ENCODE results near the gene RNF138. TPM values are rescaled to one million over a fixed set of nuclear protein-coding genes. Genes with fewer than 3 reads are reported as not detected.

RNF138 gene
- total and polyA plus RNA-seq, 10 of the 15 experiments (the other 5 are each of a cell fraction or from before 2014, with no cell fraction given): 24.2 to 75.2 (median 40.1) TPM

GRCh38 chr18:32093102-32093511 lies 1.4 kb downstream of the RNF138 start:
- H2AFZ ChIP-seq (ENCODE audit: control insufficient read depth, low read depth, low read length): no peak overlapping the region
- CTCF ChIA-PET: no interaction called here
- TF ChIP-seq IRF4 (IDR thresholded peaks at IDR 0.05; ENCODE audit: low read depth, low read length) (no peak), SIN3A (IDR thresholded peaks at IDR 0.05; ENCODE audit: low read depth, low read length) (no peak), PML (IDR thresholded peaks at IDR 0.05; ENCODE audit: low read length) (no peak), IKZF2 (IDR thresholded peaks at IDR 0.05) (no peak), SMAD5 (IDR thresholded peaks at IDR 0.05; ENCODE audit: low read depth) (no peak), ATF3 (IDR thresholded peaks at IDR 0.05; ENCODE audit: borderline replicate concordance, extremely low read depth, low read depth, low read length) (no peak), CHD1 (IDR thresholded peaks at IDR 0.05; ENCODE audit: low read depth, low read length) (no peak), KLF5 (IDR thresholded peaks at IDR 0.05; ENCODE audit: partially characterized antibody) (no peak), YY1 (IDR thresholded peaks at IDR 0.05; ENCODE audit: low read depth, low read length) (no peak), TCF7 (IDR thresholded peaks at IDR 0.05; ENCODE audit: borderline replicate concordance) (no peak), RB1 (IDR thresholded peaks at IDR 0.05; ENCODE audit: borderline replicate concordance) (no peak), EGR1 (IDR thresholded peaks at IDR 0.05; ENCODE audit: borderline replicate concordance in 1 of 2, low read depth in 2 of 2, low read length in 2 of 2) (no peak), E2F4 (IDR thresholded peaks at IDR 0.05; ENCODE audit: low read depth, low read length) (no peak), NBN (IDR thresholded peaks at IDR 0.05) (no peak), TCF12 (IDR thresholded peaks at IDR 0.05; ENCODE audit: low read depth, low read length) (no peak), MTA3 (IDR thresholded peaks at IDR 0.05; ENCODE audit: borderline replicate concordance, low read length) (no peak), IKZF1 (conservative IDR thresholded peaks at IDR 0.05) (peak; percentile 65), POLR2AphosphoS5 (IDR thresholded peaks at IDR 0.05; ENCODE audit: low read length) (no peak), ASH2L (IDR thresholded peaks at IDR 0.05; ENCODE audit: borderline replicate concordance, low read depth) (0 out of 2 replicates have a peak, but pooled peaks have one; percentile 28), RAD51 (IDR thresholded peaks at IDR 0.05) (no peak), NFXL1 (IDR thresholded peaks at IDR 0.05; ENCODE audit: borderline replicate concordance) (no peak), HDAC2 (IDR thresholded peaks at IDR 0.05) (no peak), POLR2A (IDR thresholded peaks at IDR 0.05; ENCODE audit: low read depth, low read length) (no peak), ZBTB4 (CRISPR knock-in tag; IDR thresholded peaks at IDR 0.05) (no peak)

More at GRCh38 chr18:32093102-32093511, 1.4 kb downstream of the RNF138 start:
- peak overlapping the region; percentile 86 for H3K9ac ChIP-seq (ENCODE audit: control insufficient read depth, insufficient read depth, low read length)
- DNase-seq (ENCODE audit: low read depth, low spot score) (no peak), FAIRE-seq (no peak), ATAC-seq (peak; percentile 37)
- ChIA-PET SMC1A (ENCODE audit: uncharacterized antibody, unreplicated experiment) (no interaction called here), POLR2A (interaction anchor here (0.6 to 1.0 kb wide), 2 partner anchors 13 to 14 kb away, joined by 4 to 6 read pairs; no protein-coding TSS in a partner anchor), RAD21 (ENCODE audit: unreplicated experiment) (interaction anchor here (1.0 kb wide), 1 partner anchor 65 kb away, joined by 3 read pairs; no protein-coding TSS in a partner anchor)
- H3K4me2 ChIP-seq (ENCODE audit: control insufficient read depth, insufficient read depth): peak overlapping the region; percentile 74; the same call in 1 of the 2 replicates
- no TSS peak for BruUV-seq (replicated peaks)
- peaks cover 0 to 6% of the 10 kb centered on the region in 2 experiments; a peak in 1 of 4 replicates for H3K36me3 ChIP-seq (ENCODE audit: control insufficient read depth in 2 of 2, insufficient read depth in 2 of 2, low read length in 1 of 2)
- H3K4me1 ChIP-seq (ENCODE audit: control insufficient read depth, insufficient read depth, low read length): no peaks in the 10 kb centered on the region; the same call in 1 of the 2 replicates
- intact Hi-C loops (cut with micrococcal nuclease; ENCODE audit: unreplicated experiment): loop anchor here (2.0 kb wide), 2 partner anchors 74 to 150 kb away; partner anchors contain the start of genes RNF125 and TRAPPC8
- H3K4me3 ChIP-seq: peak overlapping the region; percentile 86
- no peaks in the 10 kb centered on the region for H3K27me3 ChIP-seq (replicated peaks in 1 of 2; ENCODE audit: control insufficient read depth in 2 of 2, insufficient read depth in 2 of 2, low read length in 1 of 2)
- in situ Hi-C loops (cut with MboI): no loop called here
- H3K9me3 ChIP-seq (replicated peaks; ENCODE audit: control insufficient read depth, insufficient read depth, low read length): no peaks in the 10 kb centered on the region
- H3K79me2 ChIP-seq (ENCODE audit: control insufficient read depth, insufficient read depth, low read length): peaks cover 56% of the 10 kb centered on the region
- H4K20me1 ChIP-seq (ENCODE audit: control insufficient read depth, insufficient read depth): no peaks in the 10 kb centered on the region
- peak overlapping the region; percentile 90 for H3K27ac ChIP-seq (ENCODE audit: control insufficient read depth, insufficient read depth)
- WGBS (ENCODE audit: insufficient coverage, insufficient replicate concordance, low lambda C conversion rate, missing lambda C conversion rate): 0% methylated on average over 27 of the region's 32 CpGs
